Body of pancreas (tissue), 4 donors: ENCODE results near the gene USP51. TPM values are rescaled to one million over a fixed set of nuclear protein-coding genes. Genes with fewer than 3 reads are reported as not detected.
"Not testable (repeated sequence)": the region's sequence is repeated elsewhere in the genome, so short reads cannot be mapped to it uniquely, and the experiment has no call there.

Experiments used
- ATAC-seq: fragments of 150-250 bp; one replicate; pipeline ENCODE4 v1.9.1; 2016
- DNase-seq, 4 donors: peaks; one replicate each; pipeline ENCODE4 v3.0.0-alpha.2; 2019
- H3K27ac ChIP-seq, 4 donors: fragments of 200-600 bp; sonication (generic); 1 replicate in 3 of 4; 2 replicates in 1 of 4; pipeline versions ENCODE4 v1.5.1 to v1.6.1; 2016 to 2019; ENCODE audit warnings: mild to moderate bottlenecking in 1 of 4, mixed read lengths in 1 of 4, moderate library complexity in 1 of 4
- H3K27me3 ChIP-seq, 2 donors: fragments of 200-600 bp; sonication (generic); one replicate each; pipeline ENCODE4 v1.6.0; 2016; ENCODE audit warnings: mild to moderate bottlenecking in 1 of 2
- H3K36me3 ChIP-seq, 2 donors: fragments of 200-600 bp; sonication (generic); replicated peaks in 1 of 2; 2 replicates each; pipeline ENCODE4 v1.5.1; 2016; ENCODE audit warnings: low read depth in 2 of 2; ENCODE audit not compliant: insufficient read depth in 1 of 2
- H3K4me1 ChIP-seq: fragments of 200-600 bp; sonication (generic); one replicate; pipeline ENCODE4 v1.6.0; 2016
- H3K4me3 ChIP-seq, 2 donors: fragments of 200-600 bp; sonication (generic); 1 replicate in 1 of 2; 2 replicates in 1 of 2; pipeline ENCODE4 v1.5.1; 2016 to 2019
- H3K9me3 ChIP-seq, 3 donors: fragments of 200-600 bp; sonication (generic); 1 replicate in 2 of 3; 2 replicates in 1 of 3; pipeline ENCODE4 v1.5.1; 2016
- POLR2A ChIP-seq, 3 donors: fragments of 450-650 bp; IDR thresholded peaks; one replicate each; pipeline ENCODE4 v1.6.1; 2016; ENCODE audit warnings: antibody characterized with exemption in 3 of 3, mild to moderate bottlenecking in 2 of 3
- WGBS, 2 donors: methylation state at CpG; one replicate each; pipeline ENCODE4 v1.1.5; 2017; 5-methylcytosine and 5-hydroxymethylcytosine counted together
- intact Hi-C: fragments of 100-400 bp; cut with DNase I; formaldehyde crosslinking; loops from one replicate; pipeline ENCODE4 v1.15.1; 2023
- total RNA-seq, 2 donors: library from RNA; depleted of rRNA; stranded (reverse); fragments of >200 nt; gene quantifications; one replicate each; pipeline ENCODE4 v1.1.0, GENCODE V29; 2016
- TF ChIP-seq, protein P1 (sequence below), 7 experiments: fragments of 450-650 bp in 4 of 7; fragments of 200-600 bp in 3 of 7; sonication (generic) in 3 of 7; IDR thresholded peaks; one replicate each; pipeline ENCODE4 v1.5.1; 2016 to 2019; ENCODE audit warnings: antibody characterized with exemption in 7 of 7

Gene USP51
- total RNA-seq, 2 donors from 2014 or later, result 0.99 to 1.6 TPM

DNA sequence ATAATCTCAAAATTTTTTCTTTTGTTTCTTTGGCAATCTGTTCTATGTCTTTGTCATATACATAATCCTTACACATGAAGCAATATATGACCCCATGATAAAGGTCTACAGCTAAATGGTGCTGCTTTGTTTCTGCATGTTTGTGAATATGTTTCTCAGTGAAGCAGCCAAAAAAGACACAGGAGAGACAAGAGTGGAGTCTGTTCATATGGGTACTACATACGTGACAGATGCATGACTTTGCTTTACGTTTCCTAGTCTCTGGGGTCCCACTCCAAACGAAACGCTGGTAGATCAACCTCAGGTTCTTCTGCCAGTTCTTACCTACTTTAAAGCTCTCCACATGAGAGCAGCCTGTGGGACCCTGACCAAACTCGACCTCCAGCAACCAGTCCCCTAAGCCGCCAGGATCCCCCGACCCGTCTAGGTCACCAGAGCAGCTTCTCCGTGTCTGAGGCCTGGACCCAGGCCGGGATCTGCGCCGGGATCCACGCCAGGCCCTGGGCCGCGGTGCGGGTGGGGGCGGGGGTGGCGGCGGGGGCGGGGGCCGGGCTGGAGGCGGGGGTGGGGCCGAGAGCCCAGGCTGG, 1.5 kb downstream of the USP51 start:
- no peak for ATAC-seq

DNA sequence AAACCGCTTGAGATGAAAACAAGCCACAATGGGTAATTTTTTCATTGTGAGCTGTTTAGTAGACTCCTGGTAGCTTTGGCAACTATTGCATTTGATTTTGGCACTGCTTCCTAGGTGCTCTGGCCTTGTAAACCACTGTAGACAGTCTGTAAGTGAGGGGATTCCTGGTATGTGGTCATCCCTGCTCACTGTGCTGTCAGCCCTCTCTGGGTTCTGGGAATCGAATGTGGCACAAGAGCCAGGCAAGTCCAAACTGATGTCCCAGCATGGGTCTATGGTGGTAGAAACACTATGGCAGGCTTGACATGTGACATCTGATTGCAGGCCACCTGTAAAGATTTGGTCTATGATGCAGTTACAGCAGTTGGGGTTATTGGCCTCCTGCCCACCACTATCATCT, 2.5 kb downstream of the USP51 start:
- DNase-seq, result no peak

More for the DNA sequence above, 1.5 kb downstream of the USP51 start:
- Histone ChIP-seq H3K4me3 (peak overlapping the region in 1 of 2 donors; percentile 6), H3K27ac (peak overlapping the region; percentile 67 to 87 (median 82)), H3K36me3 (no peaks in the 10 kb centered on the region), H3K27me3 (no peaks in the 10 kb centered on the region), H3K4me1 (peaks cover 12% of the 10 kb centered on the region), H3K9me3 (no peaks in the 10 kb centered on the region)
- no peak for DNase-seq
- no peak for TF ChIP-seq POLR2A (IDR thresholded peaks at IDR 0.05)
- TF ChIP-seq, protein P1, sequence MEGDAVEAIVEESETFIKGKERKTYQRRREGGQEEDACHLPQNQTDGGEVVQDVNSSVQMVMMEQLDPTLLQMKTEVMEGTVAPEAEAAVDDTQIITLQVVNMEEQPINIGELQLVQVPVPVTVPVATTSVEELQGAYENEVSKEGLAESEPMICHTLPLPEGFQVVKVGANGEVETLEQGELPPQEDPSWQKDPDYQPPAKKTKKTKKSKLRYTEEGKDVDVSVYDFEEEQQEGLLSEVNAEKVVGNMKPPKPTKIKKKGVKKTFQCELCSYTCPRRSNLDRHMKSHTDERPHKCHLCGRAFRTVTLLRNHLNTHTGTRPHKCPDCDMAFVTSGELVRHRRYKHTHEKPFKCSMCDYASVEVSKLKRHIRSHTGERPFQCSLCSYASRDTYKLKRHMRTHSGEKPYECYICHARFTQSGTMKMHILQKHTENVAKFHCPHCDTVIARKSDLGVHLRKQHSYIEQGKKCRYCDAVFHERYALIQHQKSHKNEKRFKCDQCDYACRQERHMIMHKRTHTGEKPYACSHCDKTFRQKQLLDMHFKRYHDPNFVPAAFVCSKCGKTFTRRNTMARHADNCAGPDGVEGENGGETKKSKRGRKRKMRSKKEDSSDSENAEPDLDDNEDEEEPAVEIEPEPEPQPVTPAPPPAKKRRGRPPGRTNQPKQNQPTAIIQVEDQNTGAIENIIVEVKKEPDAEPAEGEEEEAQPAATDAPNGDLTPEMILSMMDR (IDR thresholded peaks at IDR 0.05), result no peak
- 17 to 33% methylated on average over 2 to 5 of the region's 23 CpGs for WGBS, 2 donors
- intact Hi-C loops, result no loop called here

DNA sequence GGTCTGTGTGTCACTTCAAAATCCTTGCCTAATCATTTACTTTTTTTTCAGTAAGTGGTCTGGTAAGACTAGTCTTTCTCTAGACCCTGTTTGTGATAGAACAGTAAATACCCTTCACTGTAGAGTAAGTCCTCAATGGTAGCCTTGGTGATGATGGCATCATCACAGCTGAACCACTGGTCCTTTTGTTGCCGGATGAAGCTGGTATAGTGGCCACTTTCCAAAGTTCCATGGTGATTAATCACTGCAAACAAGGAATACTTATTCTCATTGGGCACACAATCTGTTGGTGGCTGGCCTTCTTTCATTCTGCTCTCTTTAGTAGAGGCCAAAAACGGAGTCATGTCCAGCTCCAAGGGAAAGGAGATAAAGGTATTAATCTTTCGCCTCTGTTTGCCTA, 2.9 kb downstream of the USP51 start:
- Histone ChIP-seq H3K27ac (no peak overlapping the region), H3K27me3 (no peaks in the 10 kb centered on the region), H3K9me3 (no peaks in the 10 kb centered on the region), H3K4me3 (no peak overlapping the region), H3K4me1 (peaks cover 12% of the 10 kb centered on the region), H3K36me3 (no peaks in the 10 kb centered on the region)
- WGBS, 2 donors, result 24 to 28% methylated on average over 3 of the region's 3 CpGs
- ATAC-seq (no peak), DNase-seq (peak in 2 of 4 donors; percentile 17 to 22)
- TF ChIP-seq, protein P1 (IDR thresholded peaks at IDR 0.05), result no peak
- no peak for TF ChIP-seq POLR2A (IDR thresholded peaks at IDR 0.05)
- intact Hi-C loops, result no loop called here

More for the DNA sequence above, 2.5 kb downstream of the USP51 start:
- intact Hi-C loops, result no loop called here
- Histone ChIP-seq H3K36me3 (no peaks in the 10 kb centered on the region), H3K4me1 (peaks cover 12% of the 10 kb centered on the region), H3K9me3 (no peaks in the 10 kb centered on the region), H3K27ac (no peak overlapping the region), H3K4me3 (no peak overlapping the region), H3K27me3 (no peaks in the 10 kb centered on the region)
- no peak for ATAC-seq
- TF ChIP-seq, protein P1 (IDR thresholded peaks at IDR 0.05), result no peak
- TF ChIP-seq POLR2A (IDR thresholded peaks at IDR 0.05), result no peak
- WGBS, 2 donors, result 33 to 60% methylated on average over 1 to 2 of the region's 2 CpGs

DNA sequence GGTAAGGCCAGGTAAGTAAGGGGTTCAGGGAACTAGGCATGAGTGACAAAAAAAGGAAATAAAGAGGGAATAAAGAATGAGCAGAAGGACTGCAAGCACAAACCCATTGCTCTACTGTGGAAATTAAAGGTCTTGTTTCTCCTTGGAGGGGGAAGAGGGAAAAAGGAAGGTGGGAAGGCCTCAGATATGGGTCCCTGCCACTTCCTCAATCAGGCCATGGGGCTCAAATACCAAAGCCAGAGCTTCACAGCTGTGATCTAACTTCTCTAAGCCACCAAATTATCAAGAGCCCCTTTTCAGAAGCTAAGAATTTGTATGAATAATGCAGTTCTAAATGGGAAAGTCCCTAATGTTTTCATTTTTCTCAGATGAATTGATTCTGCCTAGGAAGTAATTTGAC, 4.7 kb downstream of the USP51 start:
- H3K9me3 ChIP-seq, result no peaks in the 10 kb centered on the region
- no peak overlapping the region for H3K4me3 ChIP-seq
- DNase-seq (no peak), ATAC-seq (no peak)
- no peaks in the 10 kb centered on the region for H3K27me3 ChIP-seq
- intact Hi-C loops, result no loop called here
- peaks cover 8% of the 10 kb centered on the region for H3K4me1 ChIP-seq
- no peak overlapping the region for H3K27ac ChIP-seq
- no peaks in the 10 kb centered on the region for H3K36me3 ChIP-seq
- TF ChIP-seq, protein P1 (IDR thresholded peaks at IDR 0.05), result no peak
- no peak for TF ChIP-seq POLR2A (IDR thresholded peaks at IDR 0.05)

DNA sequence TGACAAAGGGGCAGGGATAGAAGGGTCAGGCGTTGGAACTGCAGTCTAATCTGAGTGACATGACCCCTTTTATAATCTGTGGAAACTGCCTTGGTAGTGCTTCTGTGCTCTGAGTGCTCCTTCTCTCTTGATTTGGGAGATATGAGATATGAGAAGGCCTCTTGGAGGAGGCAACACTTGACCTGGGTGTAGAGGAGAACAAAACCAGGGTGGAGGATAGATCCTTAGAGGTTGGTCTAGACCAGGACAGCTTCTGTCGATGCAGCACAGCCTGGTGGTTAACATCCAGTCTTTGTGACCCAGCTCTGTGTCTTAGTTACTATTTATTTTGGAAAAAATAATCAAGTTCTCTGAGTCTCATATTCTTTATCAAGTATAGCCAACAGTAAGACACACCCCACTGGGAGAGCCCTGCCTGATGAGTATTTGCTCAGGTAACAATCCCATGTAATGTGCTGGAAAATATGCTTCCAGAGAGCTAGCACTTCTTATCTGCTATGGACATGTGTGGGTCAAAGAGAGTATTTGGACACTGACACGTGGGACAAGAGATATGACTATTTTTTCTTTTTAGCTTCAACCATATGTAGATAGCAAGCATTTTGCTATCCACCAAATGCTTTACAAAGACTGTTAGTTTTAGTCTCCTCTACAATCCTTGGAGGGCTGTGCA, 9.1 kb downstream of the USP51 start:
- no peak overlapping the region for H3K27ac ChIP-seq
- no peaks in the 10 kb centered on the region for H3K36me3 ChIP-seq
- H3K4me3 ChIP-seq, result no peak overlapping the region
- no peak for TF ChIP-seq POLR2A (IDR thresholded peaks at IDR 0.05)
- TF ChIP-seq, protein P1 (IDR thresholded peaks at IDR 0.05), result no peak
- intact Hi-C loops, result no loop called here
- no peaks in the 10 kb centered on the region for H3K27me3 ChIP-seq
- no peaks in the 10 kb centered on the region for H3K4me1 ChIP-seq
- no peaks in the 10 kb centered on the region for H3K9me3 ChIP-seq
- no peak for ATAC-seq
- no peak for DNase-seq
- 40 to 50% methylated on average over 3 of the region's 3 CpGs for WGBS, 2 donors

DNA sequence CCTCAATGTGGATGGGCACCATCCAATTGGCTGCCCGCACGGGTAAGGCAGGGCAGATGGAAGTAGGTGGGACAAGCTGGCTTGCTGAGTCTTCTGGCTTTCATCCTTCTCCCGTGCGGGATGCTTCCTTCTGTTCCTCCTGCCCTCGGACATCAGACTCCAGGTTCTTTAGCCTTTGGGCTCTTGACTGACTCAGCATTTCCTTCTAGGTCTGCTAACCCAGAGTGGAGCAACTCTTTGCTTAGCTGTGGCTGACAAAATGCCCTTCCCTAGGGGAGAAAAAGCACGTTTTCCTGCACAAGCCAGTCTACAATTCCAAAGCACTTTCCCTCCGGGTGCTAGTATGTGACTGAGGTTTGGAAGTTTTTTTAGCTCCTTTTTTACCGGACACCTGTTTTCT, 9.7 kb downstream of the USP51 start:
- H3K9me3 ChIP-seq, intact Hi-C loops, ATAC-seq, DNase-seq, H3K36me3 ChIP-seq, H3K4me1 ChIP-seq, H3K4me3 ChIP-seq, H3K27me3 ChIP-seq, H3K27ac ChIP-seq: not testable (repeated sequence)
- 81 to 88% methylated on average over 2 to 3 of the region's 8 CpGs for WGBS, 2 donors

DNA sequence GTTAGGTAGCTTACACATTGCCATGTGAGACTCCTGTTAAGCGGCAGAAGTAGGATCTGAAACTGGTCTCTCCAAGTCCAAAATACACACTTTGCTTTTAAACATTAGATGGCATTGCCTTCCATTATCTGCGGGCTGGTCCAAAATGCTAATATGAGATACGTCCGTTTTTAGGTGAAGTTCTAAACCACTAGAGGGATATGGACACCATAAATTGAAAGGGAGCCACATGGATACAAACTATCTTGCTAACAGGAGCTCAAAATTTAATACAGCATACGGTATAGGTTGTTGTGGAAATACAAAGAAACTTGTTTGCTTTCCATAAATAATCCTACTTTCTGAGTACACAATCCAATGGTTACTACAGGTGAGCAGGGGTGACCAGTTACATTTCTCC, 23.9 kb downstream of the USP51 start:
- ATAC-seq, intact Hi-C loops, H3K4me1 ChIP-seq, H3K4me3 ChIP-seq, H3K27ac ChIP-seq, H3K9me3 ChIP-seq, H3K36me3 ChIP-seq, DNase-seq, H3K27me3 ChIP-seq: not testable (repeated sequence)
- WGBS, 2 donors, result no CpG with 5 or more reads among the region's 5 CpGs
